GM12873 (cell line): ENCODE data around the gene ELOB.

Experiments used
- TF ChIP-seq, protein P1 (sequence below): IDR thresholded peaks from 2 replicates; pipeline ENCODE4 v1.5.1; 2012; ENCODE audit warnings: low read depth, mild to moderate bottlenecking, moderate library complexity, low read length, control low read depth; ENCODE audit not compliant: insufficient read depth; ENCODE audit errors: missing control alignments

Gene ELOB

DNA sequence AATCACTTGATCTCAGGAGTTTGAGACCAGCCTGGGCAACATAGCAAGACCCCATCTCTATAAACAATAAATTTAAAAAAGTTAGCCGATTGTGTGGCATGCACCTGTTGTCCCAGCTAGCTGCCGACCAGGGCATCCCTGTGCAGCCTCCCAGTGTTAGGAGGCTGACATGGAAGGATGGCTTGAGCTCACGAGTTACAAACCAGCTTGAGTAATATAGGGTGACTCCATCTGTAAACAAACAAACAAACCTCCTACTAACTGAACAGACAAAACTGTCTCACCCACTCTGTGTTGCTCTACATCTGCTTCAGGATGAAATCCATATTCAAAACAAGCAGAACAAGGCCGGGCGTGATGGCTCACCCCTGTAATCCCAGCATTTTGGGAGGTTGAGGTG, 50.2 kb downstream of the ELOB start:
- TF ChIP-seq, protein P1, sequence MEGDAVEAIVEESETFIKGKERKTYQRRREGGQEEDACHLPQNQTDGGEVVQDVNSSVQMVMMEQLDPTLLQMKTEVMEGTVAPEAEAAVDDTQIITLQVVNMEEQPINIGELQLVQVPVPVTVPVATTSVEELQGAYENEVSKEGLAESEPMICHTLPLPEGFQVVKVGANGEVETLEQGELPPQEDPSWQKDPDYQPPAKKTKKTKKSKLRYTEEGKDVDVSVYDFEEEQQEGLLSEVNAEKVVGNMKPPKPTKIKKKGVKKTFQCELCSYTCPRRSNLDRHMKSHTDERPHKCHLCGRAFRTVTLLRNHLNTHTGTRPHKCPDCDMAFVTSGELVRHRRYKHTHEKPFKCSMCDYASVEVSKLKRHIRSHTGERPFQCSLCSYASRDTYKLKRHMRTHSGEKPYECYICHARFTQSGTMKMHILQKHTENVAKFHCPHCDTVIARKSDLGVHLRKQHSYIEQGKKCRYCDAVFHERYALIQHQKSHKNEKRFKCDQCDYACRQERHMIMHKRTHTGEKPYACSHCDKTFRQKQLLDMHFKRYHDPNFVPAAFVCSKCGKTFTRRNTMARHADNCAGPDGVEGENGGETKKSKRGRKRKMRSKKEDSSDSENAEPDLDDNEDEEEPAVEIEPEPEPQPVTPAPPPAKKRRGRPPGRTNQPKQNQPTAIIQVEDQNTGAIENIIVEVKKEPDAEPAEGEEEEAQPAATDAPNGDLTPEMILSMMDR = no peak

- TF ChIP-seq, protein P1 = no peak
Observed at GRCh38 chr16:2724816-2725348, 52.2 kb downstream of the ELOB start.

GRCh38 chr16:2724088-2724676, 52.9 kb downstream of the ELOB start:
- TF ChIP-seq, protein P1 = no peak
